Measurements from ENCODE around the gene TNN. TPM values are rescaled to one million over a fixed set of nuclear protein-coding genes. Genes with fewer than 3 reads are reported as not detected.

Gene TNN
- total RNA-seq, 3 donors from 2014 or later (not counting 1 experiment from before 2014, with no cell fraction given): not detected

- H3K27ac Mint-ChIP-seq: no peak overlapping the region
- no peak for DNase-seq
- H3K4me1 Mint-ChIP-seq: no peaks in the 10 kb centered on the region
- H3K27me3 Mint-ChIP-seq (ENCODE audit: low read depth in 2 of 2): peaks cover 0 to 20% of the 10 kb centered on the region in 2 donors
- 83% methylated on average over 6 of the region's 6 CpGs for WGBS (ENCODE audit: insufficient coverage)
- Histone ChIP-seq H3K4me1 (ENCODE audit: control insufficient read depth, insufficient read depth, low read length) (no peaks in the 10 kb centered on the region), H3K27me3 (ENCODE audit: control insufficient read depth, insufficient read depth, low read length) (no peaks in the 10 kb centered on the region), H3K9me3 (ENCODE audit: control insufficient read depth, insufficient read depth, low read length) (no peaks in the 10 kb centered on the region), H3K4me3 (ENCODE audit: low read length) (no peak overlapping the region), H3K27ac (ENCODE audit: low read length) (no peak overlapping the region), H3K36me3 (ENCODE audit: control insufficient read depth, insufficient read depth, low read length) (no peaks in the 10 kb centered on the region)
- no peak for ATAC-seq
- H3K36me3 Mint-ChIP-seq: no peaks in the 10 kb centered on the region
- TF ChIP-seq CTCF (IDR thresholded peaks at IDR 0.05): no peak
- H3K9me3 Mint-ChIP-seq: no peaks in the 10 kb centered on the region
- intact Hi-C loops (cut with micrococcal nuclease): no loop called here
- no peak overlapping the region for H3K4me3 Mint-ChIP-seq
Observed at GRCh38 chr1:175133673-175134435, 66.2 kb downstream of the TNN start.

GRCh38 chr1:175134500-175134899, 66.9 kb downstream of the TNN start:
- WGBS (ENCODE audit: insufficient coverage): 63% methylated on average over 1 of the region's 1 CpG
- Mint-ChIP-seq H3K27ac (no peak overlapping the region), H3K36me3 (no peaks in the 10 kb centered on the region), H3K4me1 (no peaks in the 10 kb centered on the region), H3K27me3 (ENCODE audit: low read depth in 2 of 2) (peaks cover 0 to 20% of the 10 kb centered on the region in 2 donors), H3K9me3 (no peaks in the 10 kb centered on the region), H3K4me3 (no peak overlapping the region)
- no peak overlapping the region for H3K27ac ChIP-seq (ENCODE audit: low read length)
- H3K9me3 ChIP-seq (ENCODE audit: control insufficient read depth, insufficient read depth, low read length): no peaks in the 10 kb centered on the region
- no peak for TF ChIP-seq CTCF (IDR thresholded peaks at IDR 0.05)
- H3K27me3 ChIP-seq (ENCODE audit: control insufficient read depth, insufficient read depth, low read length): no peaks in the 10 kb centered on the region
- no peaks in the 10 kb centered on the region for H3K4me1 ChIP-seq (ENCODE audit: control insufficient read depth, insufficient read depth, low read length)
- no peak overlapping the region for H3K4me3 ChIP-seq (ENCODE audit: low read length)
- no peaks in the 10 kb centered on the region for H3K36me3 ChIP-seq (ENCODE audit: control insufficient read depth, insufficient read depth, low read length)
- ATAC-seq (no peak), DNase-seq (no peak)
- intact Hi-C loops (cut with micrococcal nuclease): no loop called here

- Histone ChIP-seq H3K36me3 (ENCODE audit: control insufficient read depth, insufficient read depth, low read length) (no peaks in the 10 kb centered on the region), H3K4me1 (ENCODE audit: control insufficient read depth, insufficient read depth, low read length) (no peaks in the 10 kb centered on the region), H3K4me3 (ENCODE audit: low read length) (no peak overlapping the region), H3K27me3 (ENCODE audit: control insufficient read depth, insufficient read depth, low read length) (no peaks in the 10 kb centered on the region), H3K27ac (ENCODE audit: low read length) (no peak overlapping the region), H3K9me3 (ENCODE audit: control insufficient read depth, insufficient read depth, low read length) (no peaks in the 10 kb centered on the region)
- Mint-ChIP-seq H3K36me3 (no peaks in the 10 kb centered on the region), H3K27ac (no peak overlapping the region), H3K4me3 (no peak overlapping the region), H3K4me1 (no peaks in the 10 kb centered on the region), H3K9me3 (no peaks in the 10 kb centered on the region), H3K27me3 (ENCODE audit: low read depth in 2 of 2) (peaks cover 0 to 20% of the 10 kb centered on the region in 2 donors)
- DNase-seq (no peak), ATAC-seq (no peak)
- WGBS (ENCODE audit: insufficient coverage): 79% methylated on average over 3 of the region's 3 CpGs
- TF ChIP-seq CTCF (IDR thresholded peaks at IDR 0.05): no peak
- intact Hi-C loops (cut with micrococcal nuclease): no loop called here
Observed at GRCh38 chr1:175136246-175136645, 68.6 kb downstream of the TNN start.

GRCh38 chr1:175137369-175137768, 69.7 kb downstream of the TNN start:
- H3K27ac ChIP-seq (ENCODE audit: low read length): no peak overlapping the region
- DNase-seq: no peak
- Mint-ChIP-seq H3K36me3 (no peaks in the 10 kb centered on the region), H3K4me1 (no peaks in the 10 kb centered on the region), H3K4me3 (no peak overlapping the region), H3K27me3 (ENCODE audit: low read depth in 2 of 2) (peaks cover 0 to 20% of the 10 kb centered on the region in 2 donors), H3K9me3 (no peaks in the 10 kb centered on the region), H3K27ac (no peak overlapping the region)
- no peak for ATAC-seq
- no peaks in the 10 kb centered on the region for H3K36me3 ChIP-seq (ENCODE audit: control insufficient read depth, insufficient read depth, low read length)
- no peak overlapping the region for H3K4me3 ChIP-seq (ENCODE audit: low read length)
- 91% methylated on average over 1 of the region's 1 CpG for WGBS (ENCODE audit: insufficient coverage)
- no peaks in the 10 kb centered on the region for H3K4me1 ChIP-seq (ENCODE audit: control insufficient read depth, insufficient read depth, low read length)
- intact Hi-C loops (cut with micrococcal nuclease): no loop called here
- no peak for TF ChIP-seq CTCF (IDR thresholded peaks at IDR 0.05)
- H3K27me3 ChIP-seq (ENCODE audit: control insufficient read depth, insufficient read depth, low read length): no peaks in the 10 kb centered on the region
- no peaks in the 10 kb centered on the region for H3K9me3 ChIP-seq (ENCODE audit: control insufficient read depth, insufficient read depth, low read length)

Data from natural killer cell (primary cell).